SIG-M5 (cell line): ENCODE measurements around the gene IFNL1.
"Not testable (repeated sequence)": the region's sequence is repeated elsewhere in the genome, so short reads cannot be mapped to it uniquely, and the experiment has no call there.

Source experiments
- DNase-seq: peaks from one replicate; lab custom pipeline; 2025; lab: John Stamatoyannopoulos, UW

The IFNL1 gene

GRCh38 chr19:39332738-39333137 is 36.5 kb downstream of the IFNL1 start:
- DNase-seq = not testable (repeated sequence)

GRCh38 chr19:39333507-39333906 is 37.3 kb downstream of the IFNL1 start:
- no peak for DNase-seq

GRCh38 chr19:39334444-39334976 is 38.3 kb downstream of the IFNL1 start:
- DNase-seq = no peak

GRCh38 chr19:39335168-39335548 is 39.0 kb downstream of the IFNL1 start:
- no peak for DNase-seq

GRCh38 chr19:39336483-39336882 is 40.3 kb downstream of the IFNL1 start:
- no peak for DNase-seq

GRCh38 chr19:39339674-39340073 is 43.5 kb downstream of the IFNL1 start:
- no peak for DNase-seq

GRCh38 chr19:39340156-39340555 is 43.9 kb downstream of the IFNL1 start:
- DNase-seq = not testable (repeated sequence)

GRCh38 chr19:39341129-39341718 is 45.0 kb downstream of the IFNL1 start:
- DNase-seq = no peak

- DNase-seq = peak; percentile 84
These were observed 45.8 kb downstream of the IFNL1 start, which contains the start of gene SAMD4B for GRCh38 chr19:39341719-39342604. Gene SAMD4B, plus strand, starts transcription at chr19:39342421. Its CDS starts 14,473 bp downstream, at chr19:39356894.

- no peak for DNase-seq
These were observed 46.6 kb downstream of the IFNL1 start for GRCh38 chr19:39342647-39343305.

- DNase-seq = no peak
These were observed 49.7 kb downstream of the IFNL1 start for GRCh38 chr19:39345956-39346355.

- no peak for DNase-seq
These were observed 51.3 kb downstream of the IFNL1 start for GRCh38 chr19:39347332-39348164.
